T-cell (primary cell): ENCODE results near the gene KY. TPM values are rescaled to one million over a fixed set of nuclear protein-coding genes. Genes with fewer than 3 reads are reported as not detected.

Source experiments
- ATAC-seq, 4 experiments: fragments of 200-7000 bp in 3 of 4; fragments of 150-1000 bp in 1 of 4; cut with Tn5 transposase; replicated peaks in 1 of 4; 1 replicate in 3 of 4; 2 replicates in 1 of 4; pipeline ENCODE4 v1.10.0; 2021; ENCODE audit warnings: moderate library complexity in 3 of 4, mild to moderate bottlenecking in 2 of 4, moderate number of reproducible peaks in 1 of 4
- CTCF ChIA-PET, 2 donors: fragments of 300-600 bp; sonication (Branson Sonifier 250); formaldehyde crosslinking; loops; one replicate each; lab custom pipeline; 2022; ENCODE audit warnings: antibody characterized with exemption in 2 of 2; lab: Charles Lee
- POLR2A ChIA-PET, 2 donors: fragments of 300-600 bp; sonication (Branson Sonifier 250); formaldehyde crosslinking; loops; one replicate each; lab custom pipeline; 2022; ENCODE audit warnings: antibody characterized with exemption in 2 of 2; lab: Charles Lee
- DNase-seq, 35 experiments: peaks; one replicate each; pipeline versions ENCODE4 v3.0.0 to v3.0.0-alpha.2; 2013 to 2023
- H3K27ac ChIP-seq: one replicate; pipeline ENCODE4 v1.5.1; 2013; ENCODE audit warnings: low read length
- H3K27me3 ChIP-seq, 2 experiments: replicated peaks in 1 of 2; 1 replicate in 1 of 2; 2 replicates in 1 of 2; pipeline versions ENCODE4 v1.6.1 to v1.7.0; 2013; ENCODE audit warnings: low read length in 1 of 2, mixed read lengths in 1 of 2; ENCODE audit not compliant: control insufficient read depth in 2 of 2, insufficient read depth in 2 of 2; ENCODE audit errors: extremely low read depth in 1 of 2
- H3K36me3 ChIP-seq, 2 donors: 1 replicate in 1 of 2; 2 replicates in 1 of 2; pipeline versions ENCODE4 v1.6.1 to v1.7.0; 2013; ENCODE audit warnings: low read length in 1 of 2; ENCODE audit not compliant: control insufficient read depth in 2 of 2, insufficient read depth in 1 of 2; ENCODE audit errors: extremely low read depth in 1 of 2
- H3K4me1 ChIP-seq, 2 experiments: 1 replicate in 1 of 2; 2 replicates in 1 of 2; pipeline versions ENCODE4 v1.6.1 to v1.7.0; 2013; ENCODE audit warnings: low read length in 2 of 2, mixed read lengths in 1 of 2; ENCODE audit not compliant: insufficient read depth in 2 of 2, control insufficient read depth in 1 of 2; ENCODE audit errors: extremely low read depth in 1 of 2
- H3K4me3 ChIP-seq, 2 donors: 1 replicate in 1 of 2; 2 replicates in 1 of 2; pipeline versions ENCODE4 v1.5.1 to v1.7.0; 2013; ENCODE audit warnings: mild to moderate bottlenecking in 2 of 2, low read length in 1 of 2, moderate library complexity in 1 of 2; ENCODE audit not compliant: control insufficient read depth in 1 of 2; ENCODE audit errors: extremely low read depth in 1 of 2
- H3K9me3 ChIP-seq: 2 replicates; pipeline ENCODE4 v1.7.0; 2013
- H3K27ac Mint-ChIP-seq, 2 donors: one replicate each; pipeline ENCODE4 v1.8.0; 2020 to 2021; ENCODE audit warnings: mild to moderate bottlenecking in 2 of 2, mixed read lengths in 2 of 2
- H3K27me3 Mint-ChIP-seq, 2 donors: one replicate each; pipeline ENCODE4 v1.8.0; 2021 to 2022; ENCODE audit warnings: mixed read lengths in 2 of 2
- H3K36me3 Mint-ChIP-seq: one replicate; pipeline ENCODE4 v1.8.0; 2021; ENCODE audit warnings: mixed read lengths
- H3K4me1 Mint-ChIP-seq, 3 donors: one replicate each; pipeline ENCODE4 v1.8.0; 2020 to 2022; ENCODE audit warnings: mixed read lengths in 3 of 3, mild to moderate bottlenecking in 1 of 3
- H3K4me3 Mint-ChIP-seq, 3 donors: one replicate each; pipeline ENCODE4 v1.8.0; 2020 to 2022; ENCODE audit warnings: mild to moderate bottlenecking in 3 of 3, mixed read lengths in 3 of 3, moderate library complexity in 3 of 3
- H3K9me3 Mint-ChIP-seq, 3 donors: one replicate each; pipeline ENCODE4 v1.8.0; 2020 to 2022; ENCODE audit warnings: mixed read lengths in 3 of 3
- WGBS: methylation state at CpG from one replicate; pipeline ENCODE4 v1.1.5; 2013; ENCODE audit warnings: missing lambda C conversion rate; ENCODE audit not compliant: insufficient coverage; 5-methylcytosine and 5-hydroxymethylcytosine counted together
- total RNA-seq, 35 experiments: library from RNA in 6 of 35; stranded (reverse) in 6 of 35; fragments of 120-200 nt in 1 of 35; gene quantifications; one replicate each; pipeline versions ENCODE4 v1.2.1 to v1.2.4 and lab custom pipeline; 2013 to 2026

Gene KY
- not detected for total RNA-seq
- 0.13 TPM for total RNA-seq (2013)
- 0 to 0.09 (median 0) reads per million in 29 experiments for total RNA-seq (lab: John Stamatoyannopoulos, UW)

- Histone ChIP-seq H3K9me3 (no peaks in the 10 kb centered on the region), H3K4me1 (peaks cover 0 to 6% of the 10 kb centered on the region in 2 experiments), H3K27me3 (peaks cover 0 to 31% of the 10 kb centered on the region in 2 experiments), H3K36me3 (no peaks in the 10 kb centered on the region), H3K4me3 (no peak within 1 kb of the TSS), H3K27ac (no peak within 1 kb of the TSS)
- Mint-ChIP-seq H3K9me3 (no peaks in the 10 kb centered on the region), H3K4me1 (peaks cover 0 to 3% (median 2%) of the 10 kb centered on the region in 3 donors), H3K4me3 (no peak within 1 kb of the TSS), H3K27me3 (peaks cover 19 to 36% of the 10 kb centered on the region in 2 donors), H3K36me3 (no peaks in the 10 kb centered on the region), H3K27ac (no peak within 1 kb of the TSS)
- no peak for ATAC-seq
- ChIA-PET POLR2A (no interaction called here), CTCF (no interaction called here)
- 7% methylated on average over 75 of the region's 77 CpGs for WGBS
- DNase-seq: no peak
Observed at GRCh38 chr3:134650431-134651346, at the start of gene KY. Gene KY, minus strand, starts transcription at chr3:134651022. Its CDS starts 62 bp downstream, at chr3:134650960.

GRCh38 chr3:134699721-134700120, 48.9 kb upstream of the KY start:
- H3K27me3 ChIP-seq: peaks cover 0 to 11% of the 10 kb centered on the region in 2 experiments
- Mint-ChIP-seq H3K4me1 (no peaks in the 10 kb centered on the region), H3K4me3 (no peak overlapping the region), H3K27me3 (peaks cover 2 to 9% of the 10 kb centered on the region in 2 donors), H3K27ac (no peak overlapping the region), H3K9me3 (no peaks in the 10 kb centered on the region), H3K36me3 (no peaks in the 10 kb centered on the region)
- DNase-seq (no peak), ATAC-seq (no peak)
- H3K4me1 ChIP-seq: no peaks in the 10 kb centered on the region
- no peaks in the 10 kb centered on the region for H3K9me3 ChIP-seq
- POLR2A ChIA-PET: no interaction called here
- no peaks in the 10 kb centered on the region for H3K36me3 ChIP-seq
- CTCF ChIA-PET: no interaction called here
- WGBS: 64% methylated on average over 3 of the region's 3 CpGs
- no peak overlapping the region for H3K4me3 ChIP-seq
- H3K27ac ChIP-seq: no peak overlapping the region

GRCh38 chr3:134699141-134699711, 48.4 kb upstream of the KY start:
- peaks cover 2 to 13% of the 10 kb centered on the region in 2 donors for H3K27me3 Mint-ChIP-seq
- POLR2A ChIA-PET: no interaction called here
- no peak for ATAC-seq

GRCh38 chr3:134697830-134698689, 47.2 kb upstream of the KY start:
- no peak for DNase-seq
- POLR2A ChIA-PET: no interaction called here
- no peak for ATAC-seq
- Mint-ChIP-seq H3K27me3 (peaks cover 2 to 13% of the 10 kb centered on the region in 2 donors), H3K4me3 (no peak overlapping the region), H3K4me1 (no peaks in the 10 kb centered on the region), H3K9me3 (no peaks in the 10 kb centered on the region), H3K36me3 (no peaks in the 10 kb centered on the region), H3K27ac (no peak overlapping the region)
- CTCF ChIA-PET: no interaction called here
- WGBS: 56% methylated on average over 6 of the region's 11 CpGs
- peaks cover 0 to 11% of the 10 kb centered on the region in 2 experiments for H3K27me3 ChIP-seq
- no peak overlapping the region for H3K27ac ChIP-seq
- no peaks in the 10 kb centered on the region for H3K4me1 ChIP-seq
- no peak overlapping the region for H3K4me3 ChIP-seq
- no peaks in the 10 kb centered on the region for H3K36me3 ChIP-seq
- H3K9me3 ChIP-seq: no peaks in the 10 kb centered on the region

More at GRCh38 chr3:134699141-134699711, 48.4 kb upstream of the KY start:
- Mint-ChIP-seq H3K9me3 (no peaks in the 10 kb centered on the region), H3K36me3 (no peaks in the 10 kb centered on the region), H3K27ac (no peak overlapping the region), H3K4me1 (no peaks in the 10 kb centered on the region), H3K4me3 (no peak overlapping the region)
- no peak overlapping the region for H3K27ac ChIP-seq
- no peak for DNase-seq
- H3K36me3 ChIP-seq: no peaks in the 10 kb centered on the region
- peaks cover 0 to 11% of the 10 kb centered on the region in 2 experiments for H3K27me3 ChIP-seq
- 73% methylated on average over 7 of the region's 8 CpGs for WGBS
- H3K4me1 ChIP-seq: no peaks in the 10 kb centered on the region
- no peak overlapping the region for H3K4me3 ChIP-seq
- no peaks in the 10 kb centered on the region for H3K9me3 ChIP-seq
- CTCF ChIA-PET: no interaction called here

- H3K27ac ChIP-seq: no peak overlapping the region
- ChIA-PET POLR2A (no interaction called here), CTCF (no interaction called here)
- H3K4me1 Mint-ChIP-seq: no peaks in the 10 kb centered on the region
- H3K9me3 Mint-ChIP-seq: peaks cover 0 to 3% (median 0%) of the 10 kb centered on the region in 3 donors
- 90% methylated on average over 2 of the region's 4 CpGs for WGBS
- H3K4me1 ChIP-seq: no peaks in the 10 kb centered on the region
- no peak overlapping the region for H3K4me3 ChIP-seq
- no peak for ATAC-seq
- no peaks in the 10 kb centered on the region for H3K36me3 Mint-ChIP-seq
- H3K27ac Mint-ChIP-seq: no peak overlapping the region
- peaks cover 0 to 11% of the 10 kb centered on the region in 2 experiments for H3K27me3 ChIP-seq
- no peak overlapping the region for H3K4me3 Mint-ChIP-seq
- no peaks in the 10 kb centered on the region for H3K36me3 ChIP-seq
- DNase-seq: no peak
- H3K9me3 ChIP-seq: no peaks in the 10 kb centered on the region
- peaks cover 2 to 9% of the 10 kb centered on the region in 2 donors for H3K27me3 Mint-ChIP-seq
Observed at GRCh38 chr3:134696155-134696554, 45.3 kb upstream of the KY start.

- Mint-ChIP-seq H3K36me3 (no peaks in the 10 kb centered on the region), H3K4me1 (no peaks in the 10 kb centered on the region), H3K4me3 (no peak overlapping the region), H3K27me3 (peaks cover under 1 to 9% of the 10 kb centered on the region in 2 donors), H3K27ac (no peak overlapping the region), H3K9me3 (peaks cover 0 to 3% (median 0%) of the 10 kb centered on the region in 3 donors)
- WGBS: 71% methylated on average over 2 of the region's 7 CpGs
- peaks cover 0 to 11% of the 10 kb centered on the region in 2 experiments for H3K27me3 ChIP-seq
- no peaks in the 10 kb centered on the region for H3K4me1 ChIP-seq
- no peaks in the 10 kb centered on the region for H3K36me3 ChIP-seq
- no peak for DNase-seq
- ChIA-PET POLR2A (no interaction called here), CTCF (no interaction called here)
- no peaks in the 10 kb centered on the region for H3K9me3 ChIP-seq
- no peak overlapping the region for H3K4me3 ChIP-seq
- H3K27ac ChIP-seq: no peak overlapping the region
- no peak for ATAC-seq
Observed at GRCh38 chr3:134694946-134695543, 44.2 kb upstream of the KY start.
